ENCODE measurements around the gene DUOX2. TPM values are rescaled to one million over a fixed set of nuclear protein-coding genes. Genes with fewer than 3 reads are reported as not detected.

DUOX2 gene
- total RNA-seq, 1 experiment from 2014 or later, result 0.08 TPM

- DNase-seq (ENCODE audit: low read depth, low spot score), result no peak
- intact Hi-C loops (cut with micrococcal nuclease; ENCODE audit: unreplicated experiment) (no loop called here), in situ Hi-C loops (cut with HindIII; ENCODE audit: low pct_unique_long_range_greater_than_20kb, low sequenced_read_pairs) (no loop called here)
- no peaks in the 10 kb centered on the region for H3K27me3 ChIP-seq (ENCODE audit: control insufficient read depth, insufficient read depth, low read length)
- H3K9me3 ChIP-seq (ENCODE audit: control insufficient read depth, insufficient read depth, low read depth, low read length), result no peaks in the 10 kb centered on the region
- no peak for ATAC-seq
- ChIA-PET CTCF (no interaction called here), POLR2A (no interaction called here)
- H3K4me3 ChIP-seq (ENCODE audit: low read depth in 2 of 2, low read length in 2 of 2), result no peak overlapping the region
- no peak overlapping the region for H3K27ac ChIP-seq (ENCODE audit: low read length)
- H3K36me3 ChIP-seq (ENCODE audit: control insufficient read depth, insufficient read depth, low read length), result no peaks in the 10 kb centered on the region
- BruUV-seq (replicated peaks), result no TSS peak
- TF ChIP-seq TCF7L2 (IDR thresholded peaks at IDR 0.05; ENCODE audit: low read depth, low read length) (no peak), SIN3A (IDR thresholded peaks at IDR 0.05; ENCODE audit: borderline replicate concordance, insufficient read depth, low read depth, low read length) (no peak), POLR2AphosphoS5 (IDR thresholded peaks at IDR 0.05; ENCODE audit: low read depth, low read length) (no peak), CTCF (IDR thresholded peaks at IDR 0.05) (no peak), REST (IDR thresholded peaks at IDR 0.05; ENCODE audit: insufficient read depth in 1 of 2, low read depth in 2 of 2, low read length in 1 of 2) (no peak)
- H3K4me1 ChIP-seq (ENCODE audit: control insufficient read depth, insufficient read depth, low read length), result no peaks in the 10 kb centered on the region
These were observed 41.8 kb upstream of the DUOX2 start for GRCh38 chr15:45155739-45156138.

GRCh38 chr15:45151998-45152828 is 38.2 kb upstream of the DUOX2 start:
- Histone ChIP-seq H3K27me3 (ENCODE audit: control insufficient read depth, insufficient read depth, low read length) (no peaks in the 10 kb centered on the region), H3K36me3 (ENCODE audit: control insufficient read depth, insufficient read depth, low read length) (no peaks in the 10 kb centered on the region), H3K27ac (ENCODE audit: low read length) (no peak overlapping the region), H3K4me3 (ENCODE audit: low read depth in 2 of 2, low read length in 2 of 2) (no peak overlapping the region), H3K4me1 (ENCODE audit: control insufficient read depth, insufficient read depth, low read length) (no peaks in the 10 kb centered on the region), H3K9me3 (ENCODE audit: control insufficient read depth, insufficient read depth, low read depth, low read length) (no peaks in the 10 kb centered on the region)
- in situ Hi-C loops (cut with HindIII; ENCODE audit: low pct_unique_long_range_greater_than_20kb, low sequenced_read_pairs) (no loop called here), intact Hi-C loops (cut with micrococcal nuclease; ENCODE audit: unreplicated experiment) (no loop called here)
- POLR2A ChIA-PET, result no interaction called here
- CTCF ChIA-PET, result no interaction called here
- ATAC-seq (no peak), DNase-seq (ENCODE audit: low read depth, low spot score) (no peak)
- BruUV-seq (replicated peaks), result no TSS peak
- no peak for TF ChIP-seq CTCF (IDR thresholded peaks at IDR 0.05)
- TF ChIP-seq POLR2AphosphoS5 (IDR thresholded peaks at IDR 0.05; ENCODE audit: low read depth, low read length), result no peak
- no peak for TF ChIP-seq SIN3A (IDR thresholded peaks at IDR 0.05; ENCODE audit: borderline replicate concordance, insufficient read depth, low read depth, low read length)

Measured in Panc1 (cell line).